Pancreas (tissue), 10 donors: ENCODE data around the gene SYK. TPM values are rescaled to one million over a fixed set of nuclear protein-coding genes. Genes with fewer than 3 reads are reported as not detected.
A peak's percentile ranks its signal among the peaks of the same experiment; 100 is the strongest.

Source experiments
- ATAC-seq, 4 donors: fragments of 200-7000 bp; cut with Tn5 transposase; one replicate each; pipeline versions ENCODE4 v1.8.0 to v1.9.1; 2020; ENCODE audit warnings: mild to moderate bottlenecking in 4 of 4, moderate library complexity in 4 of 4
- DNase-seq, 6 donors: peaks; one replicate each; pipeline ENCODE4 v3.0.0-alpha.2; 2020
- FAIRE-seq: peaks from 2 replicates; lab custom pipeline; 2012; peaks lifted over from hg19 to GRCh38; lab: Jason Lieb, UNC
- H3K27ac ChIP-seq, 4 donors: fragments of 200-600 bp; sonication (generic); 1 replicate in 3 of 4; 2 replicates in 1 of 4; pipeline versions ENCODE4 v1.5.0 to v1.8.0; 2020
- H3K27me3 ChIP-seq, 4 donors: fragments of 200-600 bp; one replicate each; pipeline ENCODE4 v1.8.0; 2021
- H3K36me3 ChIP-seq, 3 donors: fragments of 200-600 bp; sonication (generic) in 1 of 3; one replicate each; pipeline versions ENCODE4 v1.5.0 to v1.8.0; 2020 to 2021
- H3K4me1 ChIP-seq, 3 donors: fragments of 200-600 bp; one replicate each; pipeline ENCODE4 v1.8.0; 2021
- H3K4me3 ChIP-seq, 4 donors: fragments of 200-600 bp; sonication (generic) in 2 of 4; one replicate each; pipeline versions ENCODE4 v1.5.0 to v1.8.0; 2020 to 2021
- H3K9me3 ChIP-seq, 4 donors: fragments of 200-600 bp; one replicate each; pipeline ENCODE4 v1.8.0; 2021
- CTCF ChIP-seq, 4 donors: fragments of 200-600 bp; sonication (generic) in 3 of 4; IDR thresholded peaks; one replicate each; pipeline versions ENCODE4 v1.5.0 to v1.8.0; 2021; ENCODE audit warnings: antibody characterized with exemption in 4 of 4
- WGBS, 2 donors: extraction: QIAGEN DNeasy Blood & Tissue Kit; methylation state at CpG; one replicate each; pipeline ENCODE4 v1.1.7; 2013; 5-methylcytosine and 5-hydroxymethylcytosine counted together
- intact Hi-C, 3 donors: fragments of 100-400 bp; cut with DNase I; formaldehyde crosslinking; loops; one replicate each; pipeline versions ENCODE4 v1.11.1 to v1.14.2; 2022
- polyA plus RNA-seq, 2 donors: library from polyadenylated mRNA; stranded (reverse); fragments of 200-250 nt; gene quantifications; one replicate each; pipeline ENCODE4 v1.2.3, GENCODE V29; 2013
- total RNA-seq, 6 donors: library from RNA; stranded (reverse); fragmentation: NEBNext Ultra II Directional in 4 of 6; extraction: Animal tissue kit (Norgen Biotek cat#: 25700) in 4 of 6; gene quantifications; one replicate each; pipeline versions ENCODE4 v1.2.1 to v1.2.4, GENCODE V29; 2021 to 2023
- donor health status: healthy with polysubstance abuse.
- donor health status: DM: no; HTN: no; CAD: no; lungs with moderate emphysema.
- donor health status: DM: no; HTN: no; CAD: no.
- donor health status: control.
- donor health status: control.
- donor health status: Bipolar disorder and iron deficiency.
- donor health status: DM: yes; HTN: yes; CAD: no.
- donor health status: DM: no; HTN: no; CAD: no.
- donor health status: DM: no; HTN: no; CAD: no.
- donor health status: DM: yes; HTN: yes; CAD: no.

The SYK gene
- total and polyA plus RNA-seq, 8 donors, result 5.5 to 41.1 (median 11.3) TPM

DNA sequence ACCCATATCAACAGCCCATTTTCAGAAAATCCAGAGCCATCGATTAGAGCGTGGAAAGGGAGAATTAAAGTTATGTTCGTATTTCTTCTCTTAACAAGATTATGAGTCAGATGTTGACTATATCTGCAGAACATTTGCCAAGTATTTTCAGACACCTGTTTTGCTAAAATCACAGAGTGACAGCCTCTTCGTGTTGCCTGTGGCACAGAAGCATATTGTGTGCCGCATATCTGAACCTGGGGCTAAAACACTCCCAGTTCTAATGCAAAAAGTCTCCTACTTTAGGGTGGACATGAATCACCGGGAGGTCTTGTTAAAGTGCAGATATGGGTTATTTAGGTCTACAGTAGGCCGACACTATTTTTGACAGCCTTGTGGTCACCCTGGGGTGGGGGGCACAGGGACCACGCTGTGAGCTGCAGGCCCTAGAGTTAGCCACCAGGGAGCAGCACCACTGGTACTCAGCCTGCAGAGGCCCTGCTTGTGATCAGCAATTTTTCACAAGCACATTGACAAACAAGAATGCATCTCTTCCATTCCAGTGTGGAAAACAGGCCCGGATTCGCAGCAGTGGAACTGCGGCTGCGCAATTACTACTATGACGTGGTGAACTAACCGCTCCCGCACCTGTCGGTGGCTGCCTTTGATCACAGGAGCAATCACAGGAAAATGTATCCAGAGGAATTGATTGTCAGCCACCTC lies 93.5 kb downstream of the SYK start:
- no peaks in the 10 kb centered on the region for H3K36me3 ChIP-seq
- peak in 2 of 4 donors; percentile 13 to 18 for TF ChIP-seq CTCF (IDR thresholded peaks at IDR 0.05)
- no peak for FAIRE-seq
- H3K4me1 ChIP-seq, result no peaks in the 10 kb centered on the region
- intact Hi-C loops, result no loop called here
- DNase-seq, result no peak
- no peak for ATAC-seq
- H3K4me3 ChIP-seq, result no peak overlapping the region
- no peaks in the 10 kb centered on the region for H3K27me3 ChIP-seq
- no peaks in the 10 kb centered on the region for H3K9me3 ChIP-seq
- 83 to 86% methylated on average over 16 of the region's 16 CpGs for WGBS, 2 donors
- no peak overlapping the region for H3K27ac ChIP-seq

GRCh38 chr9:90895786-90896185 lies 94.2 kb downstream of the SYK start:
- 80 to 92% methylated on average over 7 of the region's 7 CpGs for WGBS, 2 donors
- intact Hi-C loops, result no loop called here
- H3K9me3 ChIP-seq, result no peaks in the 10 kb centered on the region
- no peaks in the 10 kb centered on the region for H3K36me3 ChIP-seq
- FAIRE-seq (no peak), DNase-seq (no peak), ATAC-seq (no peak)
- H3K27me3 ChIP-seq, result no peaks in the 10 kb centered on the region
- H3K4me3 ChIP-seq, result no peak overlapping the region
- H3K4me1 ChIP-seq, result no peaks in the 10 kb centered on the region
- no peak overlapping the region for H3K27ac ChIP-seq
- TF ChIP-seq CTCF (IDR thresholded peaks at IDR 0.05), result no peak

DNA sequence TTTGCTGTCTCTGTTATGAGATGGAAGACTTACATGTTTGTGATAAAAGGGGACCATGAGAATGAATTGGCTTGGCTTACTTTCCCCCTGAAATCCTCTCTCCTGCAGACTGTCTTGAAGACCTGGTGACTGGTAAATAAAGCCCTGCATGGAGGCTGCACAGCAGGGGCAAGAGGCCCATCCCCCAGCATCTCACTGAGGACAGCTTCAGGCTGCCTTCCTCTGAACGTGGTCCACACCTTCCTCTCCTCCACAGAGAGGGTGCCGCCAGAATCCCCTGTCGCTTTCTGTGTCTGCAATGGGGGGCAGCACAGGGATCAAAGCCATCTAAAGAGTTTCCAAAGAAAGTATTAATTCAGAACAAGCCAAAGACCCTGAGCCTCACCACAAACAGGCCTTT lies 94.6 kb downstream of the SYK start:
- Histone ChIP-seq H3K4me3 (no peak overlapping the region), H3K9me3 (no peaks in the 10 kb centered on the region), H3K36me3 (no peaks in the 10 kb centered on the region), H3K27me3 (no peaks in the 10 kb centered on the region), H3K4me1 (no peaks in the 10 kb centered on the region), H3K27ac (no peak overlapping the region)
- DNase-seq (no peak), FAIRE-seq (no peak), ATAC-seq (no peak)
- TF ChIP-seq CTCF (IDR thresholded peaks at IDR 0.05), result no peak
- intact Hi-C loops, result no loop called here
- 85 to 88% methylated on average over 3 of the region's 3 CpGs for WGBS, 2 donors

DNA sequence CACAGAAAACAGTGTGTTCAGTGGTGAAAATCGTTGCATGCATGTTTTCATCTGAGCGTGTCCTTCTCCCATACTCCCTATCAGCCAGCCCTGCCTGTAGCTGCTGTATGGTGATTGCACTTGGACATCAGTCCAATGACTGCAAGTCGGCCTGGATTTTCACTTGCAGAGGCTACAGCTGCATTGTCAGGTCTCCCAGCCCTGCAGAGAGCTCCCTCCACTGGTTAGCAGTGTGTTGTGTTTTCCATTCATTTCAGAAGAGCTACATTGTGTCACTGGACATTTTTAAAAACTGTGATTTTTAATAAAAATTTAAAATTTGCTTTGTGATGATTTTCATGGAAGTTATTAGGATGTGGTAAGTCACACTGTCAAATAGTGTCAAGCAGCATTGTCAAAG lies 96.6 kb downstream of the SYK start:
- no peaks in the 10 kb centered on the region for H3K36me3 ChIP-seq
- H3K27ac ChIP-seq, result no peak overlapping the region
- no peaks in the 10 kb centered on the region for H3K27me3 ChIP-seq
- TF ChIP-seq CTCF (IDR thresholded peaks at IDR 0.05), result no peak
- ATAC-seq, result no peak
- FAIRE-seq, result no peak
- H3K4me3 ChIP-seq, result no peak overlapping the region
- 74% methylated on average over 3 of the region's 3 CpGs for WGBS, 2 donors
- intact Hi-C loops, result no loop called here
- H3K4me1 ChIP-seq, result no peaks in the 10 kb centered on the region
- no peak for DNase-seq
- no peaks in the 10 kb centered on the region for H3K9me3 ChIP-seq

DNA sequence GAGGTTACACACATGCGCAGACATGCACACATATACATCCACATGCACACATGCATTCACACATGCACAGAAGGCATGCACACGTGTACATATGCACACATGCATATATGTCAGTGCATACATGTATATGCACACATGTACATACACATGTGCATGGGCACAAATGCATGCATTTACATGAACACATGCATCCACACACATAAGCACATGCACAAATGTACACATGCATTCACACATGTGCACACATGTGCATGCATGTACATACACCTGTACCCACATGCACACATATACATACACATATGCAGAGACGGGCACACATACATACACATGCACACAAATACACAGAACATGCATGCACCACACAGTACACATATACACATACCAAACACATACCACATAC lies 97.7 kb downstream of the SYK start:
- 94 to 96% methylated on average over 3 of the region's 3 CpGs for WGBS, 2 donors
- no peak for FAIRE-seq

More for the DNA sequence above, 97.7 kb downstream of the SYK start:
- DNase-seq, result no peak
- no peak for ATAC-seq
- Histone ChIP-seq H3K4me3 (no peak overlapping the region), H3K27me3 (no peaks in the 10 kb centered on the region), H3K36me3 (no peaks in the 10 kb centered on the region), H3K27ac (no peak overlapping the region), H3K4me1 (no peaks in the 10 kb centered on the region), H3K9me3 (no peaks in the 10 kb centered on the region)
- intact Hi-C loops, result no loop called here
- no peak for TF ChIP-seq CTCF (IDR thresholded peaks at IDR 0.05)
